HG02678 (cell line): ENCODE results near the gene FAM163B.

Source experiments
- ATAC-seq: cut with Tn5 transposase; IDR thresholded peaks from one replicate; pipeline ENCODE4 v1.9.1; 2021; ENCODE audit warnings: mild to moderate bottlenecking, moderate library complexity; ENCODE audit not compliant: unreplicated experiment

FAM163B gene

GRCh38 chr9:133609311-133610098 lies at the start of gene FAM163B:
TSS of gene FAM163B (minus strand) at chr9:133609389. CDS start at chr9:133580223, 29,166 bp downstream.
- ATAC-seq = no peak

- no peak for ATAC-seq
Observed at GRCh38 chr9:133657120-133657661, 48.0 kb upstream of the FAM163B start.

DNA sequence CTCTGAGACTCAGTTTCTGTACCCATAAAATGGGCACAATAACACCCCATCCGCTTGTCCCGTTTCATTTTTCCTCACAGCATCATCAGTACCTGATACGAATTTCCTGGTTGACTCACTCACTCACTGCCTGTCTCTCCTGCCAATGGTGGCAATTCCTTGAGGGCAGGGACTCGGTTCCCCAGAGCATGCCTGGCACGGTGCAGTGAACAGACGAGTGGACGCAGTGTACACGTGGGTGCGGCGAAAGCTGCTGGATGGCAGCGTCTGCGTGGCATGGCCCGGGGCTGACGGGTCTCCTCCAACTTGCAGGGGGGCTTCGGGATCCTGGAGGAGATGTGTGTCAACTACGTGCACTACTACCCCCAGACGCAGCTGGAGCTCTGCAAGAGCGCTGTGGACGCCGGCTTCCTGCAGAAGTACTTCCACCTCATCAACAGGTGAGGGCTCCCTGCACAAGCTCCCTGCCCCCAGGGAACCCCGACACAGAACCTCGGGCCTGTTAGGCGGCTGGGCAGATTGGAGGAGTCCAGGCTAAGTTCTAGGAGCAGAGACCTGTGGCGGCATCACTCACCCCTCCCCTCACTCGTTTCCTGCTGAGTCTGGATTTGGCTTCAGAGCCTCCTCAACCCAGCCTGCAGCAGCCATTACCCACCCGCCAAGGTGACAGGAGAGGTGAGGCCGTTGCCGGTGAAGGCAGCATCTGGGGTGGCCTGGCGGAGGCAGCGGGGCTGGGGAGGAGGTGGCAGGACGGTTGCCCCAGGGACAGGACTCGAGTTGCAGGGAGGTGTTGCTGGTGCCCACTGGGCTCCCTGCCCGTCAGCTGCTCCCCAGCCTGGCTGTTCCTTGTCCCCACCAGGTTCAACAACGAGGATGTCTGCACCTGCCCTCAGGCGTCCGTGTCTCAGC lies 47.3 kb upstream of the FAM163B start:
- ATAC-seq = no peak

- ATAC-seq = no peak
Observed at GRCh38 chr9:133655701-133656100, 46.5 kb upstream of the FAM163B start.

DNA sequence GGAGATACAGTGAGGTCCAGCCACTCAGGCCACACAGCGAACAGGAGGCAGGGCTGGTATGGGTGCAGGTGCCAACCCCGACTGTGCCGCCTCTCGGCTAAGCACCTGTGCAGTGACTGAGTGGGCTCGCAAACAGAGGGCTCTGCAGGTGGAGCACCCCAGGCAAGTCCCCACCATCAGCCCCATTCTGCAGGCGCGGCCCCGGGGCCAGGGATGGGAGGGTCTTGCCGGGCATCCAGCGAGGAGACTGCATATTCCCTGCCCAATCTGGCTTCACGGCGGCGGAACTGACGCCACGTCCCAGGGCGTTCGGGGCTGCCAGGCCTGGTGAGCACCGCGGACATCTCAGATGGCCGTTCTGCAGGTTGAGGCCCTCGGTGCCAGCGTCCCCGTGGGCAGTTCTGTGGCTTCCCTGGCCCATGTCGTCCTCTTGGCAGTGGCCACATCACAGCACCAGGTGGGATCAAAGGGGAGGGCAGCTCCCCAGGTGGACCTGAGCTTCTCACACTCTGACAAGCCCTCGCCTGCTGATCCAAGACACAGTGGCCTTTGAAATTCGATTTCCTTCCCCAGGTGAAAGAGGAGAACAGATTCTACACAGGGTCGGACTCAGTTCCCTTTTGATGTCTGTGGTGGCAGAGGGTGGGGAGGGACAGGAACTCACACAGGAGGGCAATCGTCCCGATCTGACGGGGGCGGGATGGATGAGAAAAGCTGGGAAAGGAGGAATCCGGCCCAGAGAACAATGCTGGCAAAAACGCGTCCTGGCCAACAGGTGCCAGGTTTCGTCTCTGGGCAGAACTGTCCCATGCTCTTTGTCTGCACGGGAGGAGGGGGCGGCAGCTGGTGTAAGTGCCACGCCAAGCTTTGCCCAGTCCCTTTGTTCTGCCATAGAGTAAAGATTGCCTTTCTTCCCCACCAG lies 45.8 kb upstream of the FAM163B start:
- ATAC-seq = no peak

GRCh38 chr9:133653638-133654037 lies 44.4 kb upstream of the FAM163B start:
- no peak for ATAC-seq

- no peak for ATAC-seq
Observed at GRCh38 chr9:133650026-133650425, 40.8 kb upstream of the FAM163B start.

GRCh38 chr9:133649194-133649593 lies 40.0 kb upstream of the FAM163B start:
- no peak for ATAC-seq

DNA sequence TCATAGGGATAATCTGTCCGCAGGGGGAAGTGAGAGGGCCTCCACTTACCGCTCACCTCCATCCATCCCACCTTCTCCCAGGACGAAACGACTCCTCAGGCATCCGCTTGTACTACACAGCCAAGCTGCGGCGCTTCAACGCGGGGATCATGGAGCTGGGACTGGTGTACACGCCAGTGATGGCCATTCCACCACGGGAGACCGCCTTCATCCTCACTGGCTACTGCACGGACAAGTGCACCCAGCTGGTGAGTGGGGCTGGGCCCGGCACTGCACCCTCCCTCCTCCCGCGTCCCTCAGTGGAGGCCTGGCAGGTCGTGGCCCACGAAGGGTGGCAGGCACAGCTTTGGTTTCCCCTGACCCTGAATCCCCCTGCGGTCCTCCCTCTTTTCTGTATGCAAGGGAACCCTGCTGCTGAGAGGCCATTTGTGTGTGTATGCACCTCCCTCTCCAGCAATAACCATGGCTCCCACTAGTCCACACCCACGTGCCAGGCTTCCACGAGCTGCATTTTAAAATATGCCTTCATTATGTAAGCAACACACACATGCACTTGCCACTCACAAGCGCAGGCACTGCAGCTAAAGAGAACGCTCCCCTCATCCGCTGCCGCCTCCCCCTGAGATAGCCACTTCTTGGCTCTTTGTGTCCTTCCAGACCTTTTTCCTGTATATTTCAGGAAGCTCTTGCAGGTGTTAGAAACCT lies 38.7 kb upstream of the FAM163B start:
- ATAC-seq = no peak

DNA sequence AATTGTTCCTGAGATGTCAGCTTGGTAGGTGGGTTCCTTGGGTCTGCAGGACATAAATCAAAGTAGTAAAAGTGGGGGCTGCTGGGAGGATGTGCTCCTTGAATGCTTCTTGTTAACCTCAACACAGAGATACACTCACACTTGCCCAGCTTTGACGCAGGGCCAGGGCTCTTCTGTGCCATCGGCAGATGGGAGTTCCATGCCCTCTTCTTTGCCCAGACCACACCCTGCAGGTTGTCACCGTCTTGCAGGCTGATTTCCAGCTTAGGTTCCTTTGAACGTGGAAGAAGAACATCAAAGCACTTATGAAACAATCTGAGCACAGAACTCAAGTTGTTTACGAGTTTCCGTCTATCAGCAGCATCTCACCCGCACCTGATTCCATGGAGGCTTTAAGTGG lies 38.0 kb upstream of the FAM163B start:
- no peak for ATAC-seq

DNA sequence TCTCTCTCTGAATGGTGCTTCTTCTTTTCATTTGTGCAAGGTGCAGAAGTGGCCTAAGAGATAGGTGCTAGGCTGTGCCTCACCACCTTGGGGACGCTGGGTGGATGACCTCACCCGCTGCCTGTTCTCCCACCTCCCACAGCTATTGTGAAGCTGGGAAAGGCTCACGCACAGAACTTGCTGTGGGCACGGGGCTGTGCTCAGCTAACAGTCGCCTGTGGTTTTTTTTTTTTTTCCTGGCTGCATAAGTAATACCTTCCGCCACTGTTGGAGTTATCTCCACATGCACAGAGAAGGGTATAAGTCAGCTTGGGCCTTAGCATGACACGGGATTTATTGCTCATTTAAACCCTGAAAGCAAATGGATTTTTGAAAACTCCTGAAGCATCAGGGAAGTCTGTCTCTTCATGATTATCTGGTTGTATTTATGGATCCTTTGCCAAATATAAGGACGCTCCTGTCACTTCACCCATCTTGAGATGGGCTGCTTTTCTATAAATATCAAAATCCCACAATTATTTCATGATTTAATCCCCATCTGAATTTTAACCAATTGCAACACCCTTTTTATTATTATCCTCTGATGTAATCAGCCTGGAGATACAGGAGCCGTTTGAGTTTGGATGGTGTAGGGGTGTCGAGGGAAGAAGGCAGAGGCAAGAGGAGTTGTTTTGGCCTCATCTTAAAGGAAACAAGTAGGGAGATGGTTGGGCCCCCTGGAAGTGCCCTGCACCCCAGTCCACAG lies 36.0 kb upstream of the FAM163B start:
- ATAC-seq = no peak

- no peak for ATAC-seq
Observed at GRCh38 chr9:133643978-133644760, 35.0 kb upstream of the FAM163B start.

- ATAC-seq = no peak
Observed at GRCh38 chr9:133643362-133643755, 34.2 kb upstream of the FAM163B start.

DNA sequence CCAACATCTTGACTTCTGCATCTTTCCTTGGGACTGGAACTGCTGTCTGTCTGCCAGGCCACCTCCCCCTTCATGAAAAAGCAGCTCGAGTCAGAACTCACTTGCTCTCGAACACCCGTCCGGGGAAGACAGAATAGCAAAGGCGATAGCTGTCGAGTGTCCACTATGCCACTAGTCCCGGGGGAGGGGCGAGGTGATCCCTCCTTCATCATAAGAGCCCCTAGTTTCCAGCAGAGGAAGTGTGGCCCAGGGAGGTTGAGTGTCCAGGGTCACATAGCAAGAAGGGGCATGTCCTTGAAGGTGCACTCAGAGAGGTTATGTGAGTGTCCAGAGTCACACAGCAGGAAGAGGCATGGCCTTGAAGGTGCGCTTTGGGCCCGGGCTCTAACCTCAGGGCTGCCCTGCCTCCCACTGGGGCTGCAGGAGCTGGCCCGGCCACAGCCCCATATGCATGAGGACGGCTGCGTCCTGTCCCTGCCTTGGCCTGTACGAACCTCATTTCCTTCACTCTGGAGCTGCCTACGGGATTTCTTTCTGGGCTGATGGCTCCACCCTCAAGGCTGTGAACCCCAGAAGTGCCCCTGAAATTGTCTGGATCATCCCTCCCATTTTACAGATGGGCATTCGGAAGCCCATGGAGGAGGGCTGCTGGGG lies 33.6 kb upstream of the FAM163B start:
- ATAC-seq = no peak

GRCh38 chr9:133641861-133642595 lies 32.8 kb upstream of the FAM163B start:
- ATAC-seq = no peak

- no peak for ATAC-seq
Observed at GRCh38 chr9:133641396-133641655, 32.1 kb upstream of the FAM163B start.

- no peak for ATAC-seq
Observed at GRCh38 chr9:133640580-133641395, 31.6 kb upstream of the FAM163B start.
